Caco-2 (cell line): ENCODE results near the gene TTC9. TPM values are rescaled to one million over a fixed set of nuclear protein-coding genes. Genes with fewer than 3 reads are reported as not detected.
"Not testable (repeated sequence)": the region's sequence is repeated elsewhere in the genome, so short reads cannot be mapped to it uniquely, and the experiment has no call there.

Experiments
- BruUV-seq: library from RNA; stranded (reverse); fragments of 400-500 nt; replicated peaks from 2 replicates; lab custom pipeline; 2021; lab: Mats Ljungman, UMichigan
- CTCF ChIA-PET: fragments of 300-600 bp; sonication (Branson Sonifier 250); formaldehyde crosslinking; loops from one replicate; lab custom pipeline; 2022; ENCODE audit warnings: antibody characterized with exemption; lab: Charles Lee
- POLR2A ChIA-PET: fragments of 300-600 bp; sonication (Branson Sonifier 250); formaldehyde crosslinking; loops from one replicate; lab custom pipeline; 2022; ENCODE audit warnings: antibody characterized with exemption; lab: Charles Lee
- DNase-seq, 2 experiments: peaks; one replicate each; pipeline versions ENCODE4 v3.0.0 to v3.0.0-alpha.2; 2020 to 2022
- H3K27me3 ChIP-seq: replicated peaks from 2 replicates; pipeline ENCODE4 v1.6.0; 2011; ENCODE audit warnings: low read length; ENCODE audit not compliant: control insufficient read depth, insufficient read depth
- H3K36me3 ChIP-seq: 2 replicates; pipeline ENCODE4 v1.5.1; 2011; ENCODE audit warnings: low read length; ENCODE audit not compliant: control insufficient read depth, insufficient read depth
- H3K4me1 ChIP-seq: fragments of 250-450 bp; sonication (Bioruptor Pico); 2 replicates; pipeline ENCODE4 v1.5.1; 2020; ENCODE audit warnings: mild to moderate bottlenecking
- H3K4me3 ChIP-seq: 2 replicates; pipeline ENCODE4 v1.5.1; 2011; ENCODE audit warnings: low read depth, mild to moderate bottlenecking, control low read depth, low read length
- H3K9me3 ChIP-seq: fragments of 250-450 bp; sonication (Bioruptor Pico); 2 replicates; pipeline ENCODE4 v1.5.1; 2020; ENCODE audit warnings: mild to moderate bottlenecking, moderate library complexity
- H3K27ac Mint-ChIP-seq: one replicate; pipeline ENCODE4 v1.8.0; 2022; ENCODE audit warnings: mixed read lengths; ENCODE audit not compliant: unreplicated experiment
- H3K27me3 Mint-ChIP-seq: one replicate; pipeline ENCODE4 v1.8.0; 2022; ENCODE audit warnings: mixed read lengths; ENCODE audit not compliant: insufficient read depth, unreplicated experiment
- H3K36me3 Mint-ChIP-seq: one replicate; pipeline ENCODE4 v1.8.0; 2022; ENCODE audit warnings: mild to moderate bottlenecking, mixed read lengths; ENCODE audit not compliant: insufficient read depth, unreplicated experiment
- H3K4me1 Mint-ChIP-seq: one replicate; pipeline ENCODE4 v1.8.0; 2022; ENCODE audit warnings: low read depth, mixed read lengths; ENCODE audit not compliant: unreplicated experiment
- H3K4me3 Mint-ChIP-seq: one replicate; pipeline ENCODE4 v1.8.0; 2022; ENCODE audit warnings: mild to moderate bottlenecking, moderate library complexity, mixed read lengths; ENCODE audit not compliant: unreplicated experiment
- H3K9me3 Mint-ChIP-seq: one replicate; pipeline ENCODE4 v1.8.0; 2022; ENCODE audit warnings: mixed read lengths; ENCODE audit not compliant: unreplicated experiment
- CTCF ChIP-seq, 2 experiments: fragments of 200-600 bp in 1 of 2; IDR thresholded peaks; 1 replicate in 1 of 2; 2 replicates in 1 of 2; pipeline versions ENCODE4 v1.5.1 to v1.8.0; 2011 to 2022; ENCODE audit warnings: antibody characterized with exemption in 1 of 2, control low read depth in 1 of 2, inconsistent platforms in 1 of 2, low read depth in 1 of 2, low read length in 1 of 2, mild to moderate bottlenecking in 1 of 2, moderate library complexity in 1 of 2; ENCODE audit not compliant: insufficient read depth in 1 of 2, severe bottlenecking in 1 of 2, unreplicated experiment in 1 of 2
- intact Hi-C: fragments of 100-400 bp; cut with micrococcal nuclease; formaldehyde crosslinking; loops from one replicate; pipeline ENCODE4 v1.10.0; 2022; ENCODE audit not compliant: unreplicated experiment
- total RNA-seq: library from RNA; stranded (reverse); gene quantifications from 2 replicates; pipeline ENCODE4 v1.2.3, GENCODE V29; 2022

The TTC9 gene
- total RNA-seq, 1 experiment from 2014 or later: 4.6 TPM

DNA sequence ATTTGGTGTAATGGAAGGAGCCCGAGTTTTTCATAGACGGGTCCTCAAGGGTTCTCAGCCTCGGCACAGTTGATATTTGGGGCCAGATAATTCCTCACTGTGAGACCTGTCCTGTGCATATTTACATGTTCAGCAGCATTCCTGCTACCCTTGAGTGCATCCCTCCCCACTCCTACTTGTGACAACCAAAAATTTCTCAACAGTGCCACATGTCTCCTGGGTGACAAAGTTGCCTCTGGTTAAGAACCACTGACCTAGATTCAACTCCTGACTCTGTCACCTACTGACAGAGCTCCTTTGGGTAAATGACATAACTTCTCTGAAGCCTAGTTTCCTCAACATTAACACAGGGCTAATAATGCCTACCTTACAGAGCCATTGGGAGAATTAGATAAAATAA is 60.4 kb downstream of the TTC9 start:
- Histone ChIP-seq H3K27me3 (no peaks in the 10 kb centered on the region), H3K4me3 (no peak overlapping the region), H3K4me1 (peaks cover 18% of the 10 kb centered on the region), H3K36me3 (no peaks in the 10 kb centered on the region), H3K9me3 (no peaks in the 10 kb centered on the region)
- POLR2A ChIA-PET: no interaction called here
- no peak overlapping the region for H3K27ac Mint-ChIP-seq
- CTCF ChIA-PET: no interaction called here
- no peaks in the 10 kb centered on the region for H3K27me3 Mint-ChIP-seq
- intact Hi-C loops: no loop called here
- no peak overlapping the region for H3K4me3 Mint-ChIP-seq
- H3K36me3 Mint-ChIP-seq: no peaks in the 10 kb centered on the region
- no TSS peak for BruUV-seq
- no peak for DNase-seq
- H3K4me1 Mint-ChIP-seq: peaks cover 17% of the 10 kb centered on the region
- TF ChIP-seq CTCF (IDR thresholded peaks at IDR 0.05; ENCODE audit: insufficient read depth in 1 of 2, low read depth in 1 of 2, low read length in 1 of 2, severe bottlenecking in 1 of 2, unreplicated experiment in 1 of 2): no peak
- H3K9me3 Mint-ChIP-seq: no peaks in the 10 kb centered on the region

GRCh38 chr14:70703621-70704168 is 62.0 kb downstream of the TTC9 start:
- H3K4me3 ChIP-seq, H3K27me3 Mint-ChIP-seq, intact Hi-C loops, H3K4me3 Mint-ChIP-seq, POLR2A ChIA-PET, H3K9me3 ChIP-seq, H3K27ac Mint-ChIP-seq, H3K36me3 Mint-ChIP-seq, BruUV-seq, H3K36me3 ChIP-seq, CTCF ChIA-PET, DNase-seq, H3K27me3 ChIP-seq, H3K9me3 Mint-ChIP-seq, H3K4me1 ChIP-seq, H3K4me1 Mint-ChIP-seq: not testable (repeated sequence)

GRCh38 chr14:70704960-70705359 is 63.2 kb downstream of the TTC9 start:
- peaks cover 8% of the 10 kb centered on the region for H3K4me1 Mint-ChIP-seq
- ChIA-PET POLR2A (no interaction called here), CTCF (no interaction called here)
- H3K36me3 Mint-ChIP-seq: peaks cover 5% of the 10 kb centered on the region
- H3K9me3 Mint-ChIP-seq: no peaks in the 10 kb centered on the region
- no TSS peak for BruUV-seq
- Histone ChIP-seq H3K36me3 (no peaks in the 10 kb centered on the region), H3K4me3 (no peak overlapping the region), H3K4me1 (peaks cover 16% of the 10 kb centered on the region), H3K27me3 (no peaks in the 10 kb centered on the region), H3K9me3 (no peaks in the 10 kb centered on the region)
- intact Hi-C loops: no loop called here
- H3K4me3 Mint-ChIP-seq: no peak overlapping the region
- H3K27me3 Mint-ChIP-seq: no peaks in the 10 kb centered on the region
- no peak overlapping the region for H3K27ac Mint-ChIP-seq
- no peak for TF ChIP-seq CTCF (IDR thresholded peaks at IDR 0.05; ENCODE audit: insufficient read depth in 1 of 2, low read depth in 1 of 2, low read length in 1 of 2, severe bottlenecking in 1 of 2, unreplicated experiment in 1 of 2)
- no peak for DNase-seq

GRCh38 chr14:70706177-70706576 is 64.5 kb downstream of the TTC9 start:
- Histone ChIP-seq H3K9me3 (no peaks in the 10 kb centered on the region), H3K27me3 (no peaks in the 10 kb centered on the region), H3K4me1 (peaks cover 20% of the 10 kb centered on the region), H3K4me3 (no peak overlapping the region), H3K36me3 (no peaks in the 10 kb centered on the region)
- ChIA-PET POLR2A (no interaction called here), CTCF (no interaction called here)
- BruUV-seq: no TSS peak
- intact Hi-C loops: no loop called here
- Mint-ChIP-seq H3K27me3 (no peaks in the 10 kb centered on the region), H3K4me1 (peaks cover 8% of the 10 kb centered on the region), H3K27ac (no peak overlapping the region), H3K36me3 (peaks cover 5% of the 10 kb centered on the region), H3K9me3 (no peaks in the 10 kb centered on the region), H3K4me3 (no peak overlapping the region)
- DNase-seq: no peak
- TF ChIP-seq CTCF (IDR thresholded peaks at IDR 0.05; ENCODE audit: insufficient read depth in 1 of 2, low read depth in 1 of 2, low read length in 1 of 2, severe bottlenecking in 1 of 2, unreplicated experiment in 1 of 2): no peak
